GM12872 (cell line): ENCODE measurements around the gene PLPP7.

Experiments
- CTCF ChIP-seq: IDR thresholded peaks from 3 replicates; pipeline ENCODE4 v1.5.1; 2011; ENCODE audit warnings: low read depth, mild to moderate bottlenecking, low read length, moderate library complexity; ENCODE audit not compliant: insufficient read depth

The PLPP7 gene

DNA sequence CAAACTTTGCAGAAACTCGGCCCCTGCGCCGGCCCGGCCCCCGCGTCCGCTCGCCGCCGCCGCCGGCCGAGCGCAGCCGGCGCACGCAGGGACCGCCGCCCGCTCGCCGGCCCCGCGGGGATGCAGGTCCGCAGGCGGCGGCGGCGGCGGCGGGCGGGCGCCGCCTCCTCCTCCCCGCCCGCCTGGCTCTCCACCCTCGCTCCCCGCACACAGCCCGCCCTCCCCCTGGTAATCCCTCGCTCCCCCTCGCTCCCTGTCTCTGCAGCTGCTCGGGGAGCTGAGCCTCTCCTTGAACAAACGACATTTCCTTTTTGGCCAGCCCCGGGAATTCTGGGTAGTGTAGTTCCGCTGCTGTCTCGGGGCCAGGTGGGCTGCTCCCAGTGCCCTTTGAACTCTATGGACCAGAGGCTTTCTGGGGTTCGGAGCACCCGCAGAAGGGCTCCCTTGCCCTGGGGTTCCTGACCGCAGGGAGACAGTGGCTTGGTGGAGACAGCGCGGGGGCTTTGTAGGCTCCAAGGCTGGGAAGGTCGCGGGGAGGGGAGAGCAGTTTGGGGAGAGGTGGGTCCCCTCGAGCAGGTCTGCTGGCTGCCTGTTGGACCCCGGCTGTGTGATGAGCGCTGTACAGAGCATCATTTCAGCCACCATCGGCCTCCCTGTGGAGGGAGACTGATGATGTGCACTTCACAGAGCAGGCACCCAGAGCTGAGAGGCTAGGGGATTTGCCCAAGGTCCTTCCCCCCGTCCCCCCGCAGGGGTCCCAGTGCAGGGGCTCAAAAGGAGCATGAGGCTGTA lies 11.4 kb upstream of the PLPP7 start:
- TF ChIP-seq CTCF = no peak

DNA sequence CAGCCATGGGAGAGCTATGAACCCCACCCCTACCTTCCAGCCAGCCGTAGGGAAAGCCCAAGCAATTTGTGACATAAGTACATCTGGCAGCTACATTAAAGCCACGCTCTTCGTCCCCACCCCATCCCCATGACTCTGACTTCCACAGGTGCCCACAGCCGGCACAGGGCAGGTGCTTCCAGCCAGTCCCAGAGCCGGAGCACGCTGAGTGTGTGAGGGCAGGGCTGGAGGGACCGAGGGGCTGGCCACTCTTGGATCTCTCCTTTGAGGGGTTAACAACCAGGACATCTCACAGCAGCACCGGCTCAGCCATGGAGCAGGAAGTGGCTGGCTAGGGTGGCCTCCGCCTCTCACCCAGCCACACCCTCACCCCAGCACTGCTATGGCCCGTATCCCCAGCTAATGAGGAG lies 10.8 kb upstream of the PLPP7 start:
- no peak for TF ChIP-seq CTCF

DNA sequence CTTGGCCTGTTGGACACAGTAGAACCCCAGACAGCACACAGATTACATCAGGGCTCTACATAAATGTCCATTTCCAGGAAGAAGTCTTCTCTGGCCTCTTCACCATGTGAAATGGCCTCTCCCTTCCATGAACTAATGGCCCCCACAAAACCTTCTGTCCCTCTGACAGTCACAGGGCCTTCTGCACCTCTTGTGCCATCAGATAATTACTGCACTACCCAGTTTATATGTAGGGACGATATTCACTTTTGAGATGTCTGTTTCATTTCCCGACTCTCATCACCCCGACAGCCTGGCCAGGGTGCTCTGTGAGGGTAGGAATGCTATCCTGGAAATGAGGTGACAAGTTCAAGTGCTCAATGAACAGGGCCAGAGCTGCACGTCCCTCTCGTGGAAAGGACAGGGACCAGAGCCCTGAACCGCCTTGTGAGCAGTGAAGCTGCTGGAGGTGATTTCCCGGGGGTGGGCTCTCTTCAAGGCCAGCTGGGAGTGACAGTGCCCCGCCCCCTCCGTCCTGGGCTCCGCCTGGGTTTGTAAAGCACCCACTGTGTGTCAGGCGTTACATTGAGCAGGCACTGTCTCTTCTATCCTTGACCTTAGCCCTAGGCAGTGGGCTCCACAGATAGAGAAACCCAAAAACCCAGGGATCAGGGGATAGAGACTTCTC lies 10.2 kb upstream of the PLPP7 start:
- TF ChIP-seq CTCF = no peak

DNA sequence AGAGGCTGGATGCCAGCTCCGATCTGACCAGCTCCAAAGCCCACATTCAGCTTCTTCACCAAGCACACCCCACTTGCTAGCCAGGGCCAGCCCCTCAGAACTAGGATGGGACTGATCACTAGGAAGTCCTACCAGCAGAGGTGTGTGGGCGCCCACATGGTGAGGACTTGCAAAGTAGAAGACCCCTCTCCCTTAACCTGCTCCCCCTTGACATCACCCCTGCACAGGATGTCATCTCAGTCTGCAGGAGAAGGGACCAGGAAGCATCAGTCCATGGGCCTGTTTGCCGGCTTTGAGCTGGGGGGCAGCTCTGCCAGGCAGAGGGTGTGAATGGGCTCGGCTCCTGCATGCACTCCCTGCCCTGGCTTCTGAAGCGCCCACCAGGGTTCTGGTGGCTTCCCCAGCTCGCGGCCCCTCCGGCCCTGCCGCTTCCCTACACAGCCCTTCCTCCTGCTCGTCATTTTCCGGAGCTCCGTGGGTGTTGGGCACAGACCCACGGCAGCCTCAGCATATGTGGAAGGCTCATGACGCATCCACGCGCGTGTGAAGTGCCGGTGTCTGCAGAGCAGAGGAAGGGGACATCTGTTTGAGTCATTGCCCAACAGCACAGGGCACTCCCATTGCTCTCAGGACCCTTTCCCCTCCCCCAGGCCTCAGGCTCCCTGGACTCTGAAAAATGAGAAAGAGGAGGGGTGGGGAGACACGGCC lies 9.5 kb upstream of the PLPP7 start:
- no peak for TF ChIP-seq CTCF

DNA sequence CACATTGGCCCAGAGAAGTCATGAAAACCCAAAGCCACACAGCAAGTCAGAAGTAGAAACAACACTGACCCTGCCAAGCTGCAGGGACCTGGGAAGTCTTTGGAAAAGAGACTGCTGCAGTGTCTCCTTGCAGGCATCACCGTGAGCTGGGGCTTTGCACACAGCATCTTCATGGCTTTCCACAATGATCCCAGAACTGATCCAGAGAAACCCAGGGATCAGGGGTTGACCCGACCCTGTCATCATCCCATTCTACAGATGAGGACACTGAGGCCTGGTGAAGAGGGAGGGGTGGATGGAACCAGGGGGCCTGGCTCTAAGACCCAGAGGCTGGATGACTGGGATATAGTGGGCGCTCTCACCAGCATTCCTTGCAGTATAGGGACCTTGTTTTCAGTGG lies 8.9 kb upstream of the PLPP7 start:
- no peak for TF ChIP-seq CTCF

DNA sequence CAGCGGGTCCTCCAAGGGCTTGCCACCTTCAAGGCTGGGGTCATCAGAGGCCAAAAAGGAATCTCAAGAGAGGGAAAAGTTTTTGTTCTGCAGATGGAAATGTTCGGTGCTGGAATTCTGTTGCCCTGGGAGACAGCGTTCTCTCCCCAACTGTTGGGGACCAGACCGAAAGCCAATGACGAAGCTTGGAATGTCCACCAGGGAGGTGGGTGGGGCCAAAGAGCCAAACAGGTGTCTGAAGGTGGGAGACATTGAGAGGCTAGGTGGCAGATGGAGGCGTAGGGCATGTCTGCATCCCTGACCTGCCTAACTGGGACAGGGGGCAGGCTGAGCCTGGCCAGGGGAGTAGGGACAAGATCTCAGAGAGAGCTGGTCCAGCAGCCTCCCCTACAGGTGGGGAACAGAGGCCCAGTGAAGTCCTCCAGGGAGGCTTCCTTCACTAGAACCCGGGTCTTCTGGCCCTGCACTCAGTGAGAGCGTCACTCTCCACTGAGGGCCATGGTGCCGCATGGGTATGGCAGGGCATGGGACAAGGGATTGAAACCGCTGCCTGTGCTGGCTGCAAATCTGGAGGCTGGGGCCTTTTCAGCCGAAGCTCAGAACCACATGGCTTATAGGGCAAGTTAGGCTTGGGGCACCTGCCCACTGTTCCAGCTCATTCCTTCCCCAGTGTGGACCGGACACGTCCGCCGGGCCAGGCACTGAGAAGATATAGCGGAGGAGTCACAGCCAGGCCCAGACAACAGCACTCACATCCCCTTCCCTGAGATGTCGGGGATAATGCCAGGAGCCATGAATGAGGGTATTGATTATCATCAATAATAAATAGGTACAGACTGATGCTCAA lies 8.2 kb upstream of the PLPP7 start:
- no peak for TF ChIP-seq CTCF
